Endothelial cell of umbilical vein (primary cell): Measurements from ENCODE around the gene TSN. TPM values are rescaled to one million over a fixed set of nuclear protein-coding genes. Genes with fewer than 3 reads are reported as not detected.

Experiments used
- BruUV-seq: library from RNA; stranded (reverse); fragments of 400-500 nt; replicated peaks from 2 replicates; lab custom pipeline; 2021; lab: Mats Ljungman, UMichigan
- CTCF ChIA-PET: fragments of 300-600, 350-600 bp; sonication (Branson Sonifier 250); formaldehyde crosslinking; loops from one replicate; lab custom pipeline; 2021; ENCODE audit warnings: antibody characterized with exemption, inconsistent platforms; lab: Charles Lee
- POLR2A ChIA-PET: fragments of 300-600, 350-600 bp; sonication (Branson Sonifier 250); formaldehyde crosslinking; loops from one replicate; lab custom pipeline; 2021; ENCODE audit warnings: antibody characterized with exemption, inconsistent platforms; lab: Charles Lee
- DNase-seq: peaks from one replicate; pipeline ENCODE4 v3.0.0-alpha.2; 2011; ENCODE audit warnings: low read depth, low spot score
- FAIRE-seq: peaks from 2 replicates; lab custom pipeline; 2011; peaks lifted over from hg19 to GRCh38; lab: Jason Lieb, UNC
- H2AFZ ChIP-seq: 2 replicates; pipeline ENCODE4 v1.6.0; 2012; ENCODE audit warnings: low read depth, low read length, control low read depth, inconsistent platforms
- H3K27ac ChIP-seq: 2 replicates; pipeline ENCODE4 v1.5.1; 2011; ENCODE audit warnings: low read depth, mild to moderate bottlenecking, control low read depth, low read length, moderate library complexity; ENCODE audit not compliant: insufficient read depth
- H3K27me3 ChIP-seq, 2 experiments: 2 replicates each; pipeline versions ENCODE4 v1.6.0 to v1.6.1; 2011; ENCODE audit warnings: low read length in 2 of 2, mixed read lengths in 1 of 2; ENCODE audit not compliant: control insufficient read depth in 2 of 2, insufficient read depth in 2 of 2
- H3K36me3 ChIP-seq, 2 experiments: 2 replicates in 1 of 2; 3 replicates in 1 of 2; pipeline ENCODE4 v1.5.1; 2011; ENCODE audit warnings: low read length in 2 of 2, mild to moderate bottlenecking in 1 of 2, moderate library complexity in 1 of 2; ENCODE audit not compliant: control insufficient read depth in 2 of 2, insufficient read depth in 2 of 2; ENCODE audit errors: extremely low read depth in 1 of 2
- H3K4me1 ChIP-seq: 3 replicates; pipeline ENCODE4 v1.5.1; 2011; ENCODE audit warnings: mild to moderate bottlenecking, low read length; ENCODE audit not compliant: control insufficient read depth, insufficient read depth; ENCODE audit errors: extremely low read depth
- H3K4me2 ChIP-seq: 2 replicates; pipeline ENCODE4 v1.6.1; 2011; ENCODE audit warnings: low read length, control low read depth, mixed read lengths; ENCODE audit not compliant: insufficient read depth
- H3K4me3 ChIP-seq, 3 experiments: fragments of 200-600 bp in 1 of 3; sonication (generic), shearing (Covaris generic) in 1 of 3; replicated peaks in 1 of 3; 2 replicates each; pipeline ENCODE4 v1.5.1; 2011 to 2016; ENCODE audit warnings: control low read depth in 3 of 3, low read length in 3 of 3, mild to moderate bottlenecking in 2 of 3, inconsistent platforms in 1 of 3, low read depth in 1 of 3, moderate library complexity in 1 of 3; ENCODE audit not compliant: insufficient read depth in 1 of 3
- H3K79me2 ChIP-seq: 2 replicates; pipeline ENCODE4 v1.6.0; 2012; ENCODE audit warnings: low read length, inconsistent platforms; ENCODE audit not compliant: control insufficient read depth, insufficient read depth
- H3K9ac ChIP-seq: replicated peaks from 2 replicates; pipeline ENCODE3; 2011; ENCODE audit warnings: low read length, control low read depth; ENCODE audit not compliant: insufficient read depth; ENCODE audit errors: extremely low read depth
- H3K9me1 ChIP-seq: replicated peaks from 3 replicates; pipeline ENCODE4 v1.6.0; 2011; ENCODE audit warnings: mild to moderate bottlenecking, low read length; ENCODE audit not compliant: control insufficient read depth, insufficient read depth; ENCODE audit errors: extremely low read depth
- H3K9me3 ChIP-seq: replicated peaks from 2 replicates; pipeline ENCODE4 v1.5.1; 2012; ENCODE audit warnings: low read length, inconsistent platforms; ENCODE audit not compliant: control insufficient read depth, insufficient read depth
- H4K20me1 ChIP-seq: replicated peaks from 2 replicates; pipeline ENCODE3; 2011; ENCODE audit warnings: mild to moderate bottlenecking, low read length; ENCODE audit not compliant: control insufficient read depth, insufficient read depth; ENCODE audit errors: extremely low read depth
- CTCF ChIP-seq, 2 donors: IDR thresholded peaks; 1 replicate in 1 of 2; 2 replicates in 1 of 2; pipeline ENCODE4 v1.5.1; 2011; ENCODE audit warnings: low read length in 2 of 2, mild to moderate bottlenecking in 2 of 2, moderate library complexity in 2 of 2, control low read depth in 1 of 2, inconsistent platforms in 1 of 2, low read depth in 1 of 2; ENCODE audit not compliant: insufficient read depth in 1 of 2; ENCODE audit errors: extremely low read depth in 1 of 2
- EZH2 ChIP-seq: IDR thresholded peaks from 2 replicates; pipeline ENCODE4 v1.6.1; 2012; ENCODE audit warnings: borderline replicate concordance, low read depth, mild to moderate bottlenecking, moderate library complexity, low read length, inconsistent platforms; ENCODE audit not compliant: severe bottlenecking
- FOS ChIP-seq: IDR thresholded peaks from 2 replicates; pipeline ENCODE4 v1.6.1; 2011; ENCODE audit warnings: mild to moderate bottlenecking, low read length, moderate library complexity, borderline replicate concordance; ENCODE audit not compliant: insufficient read depth
- GATA2 ChIP-seq: IDR thresholded peaks from 2 replicates; pipeline ENCODE4 v1.7.0; 2011; ENCODE audit warnings: low read depth, mild to moderate bottlenecking, moderate library complexity, mixed read lengths, low read length; ENCODE audit not compliant: insufficient read length, insufficient read depth
- JUN ChIP-seq: IDR thresholded peaks from 2 replicates; pipeline ENCODE4 v1.6.1; 2011; ENCODE audit warnings: borderline replicate concordance, low read depth; ENCODE audit not compliant: insufficient read length, insufficient read depth
- MAX ChIP-seq: IDR thresholded peaks from 2 replicates; pipeline ENCODE4 v1.6.1; 2011; ENCODE audit not compliant: insufficient read depth, insufficient read length
- MYC ChIP-seq: IDR thresholded peaks from one replicate; pipeline ENCODE4 v1.6.1; 2011; ENCODE audit warnings: mild to moderate bottlenecking, low read depth, low read length
- POLR2A ChIP-seq: IDR thresholded peaks from 2 replicates; pipeline ENCODE4 v1.6.1; 2012; ENCODE audit warnings: low read depth, mild to moderate bottlenecking, control low read depth, low read length
- POLR2AphosphoS5 ChIP-seq: IDR thresholded peaks from 2 replicates; pipeline ENCODE4 v1.6.1; 2012; ENCODE audit warnings: low read depth, mild to moderate bottlenecking, control low read depth, low read length, moderate library complexity; ENCODE audit not compliant: insufficient read depth
- dilution Hi-C: fragments of 300-500 bp; cut with MboI; formaldehyde crosslinking; loops from one replicate; pipeline ENCODE4 v1.15.0; 2019; ENCODE audit warnings: low sequenced_read_pairs; ENCODE audit not compliant: extremely low pct_ligation_motif_present
- intact Hi-C: fragments of 100-400 bp; cut with micrococcal nuclease; formaldehyde crosslinking; loops from one replicate; pipeline ENCODE4 v1.10.0; 2022
- polyA plus RNA-seq, 4 experiments: library from polyadenylated mRNA; depleted of rRNA in 3 of 4; stranded (reverse) in 3 of 4; unstranded in 1 of 4; fragments of >200 nt; gene quantifications; 2 replicates each; pipeline versions ENCODE4 v1.2.1 to v1.2.3, GENCODE V29; 2011 to 2012; ENCODE audit warnings: missing spikeins in 1 of 4
- total RNA-seq: library from RNA; stranded (reverse); gene quantifications from 2 replicates; pipeline ENCODE4 v1.2.3, GENCODE V29; 2021

The TSN gene
- total and polyA plus RNA-seq, 2 donors (not counting 3 experiments of a cell fraction or from before 2014, with no cell fraction given): 33.2 to 76.1 TPM

- CTCF ChIA-PET: no interaction called here
Observed at GRCh38 chr2:121707344-121707919, 48.0 kb upstream of the TSN start.

More at GRCh38 chr2:121707344-121707919, 48.0 kb upstream of the TSN start:
- Histone ChIP-seq H3K4me3 (no peak overlapping the region), H3K9me1 (no peaks in the 10 kb centered on the region), H3K9me3 (no peaks in the 10 kb centered on the region), H4K20me1 (no peaks in the 10 kb centered on the region), H3K36me3 (no peaks in the 10 kb centered on the region), H3K9ac (no peak overlapping the region), H2AFZ (no peak overlapping the region), H3K27ac (no peak overlapping the region), H3K79me2 (no peaks in the 10 kb centered on the region), H3K4me2 (no peak overlapping the region), H3K4me1 (no peaks in the 10 kb centered on the region), H3K27me3 (peaks cover 3 to 10% of the 10 kb centered on the region in 2 experiments)
- no TSS peak for BruUV-seq
- FAIRE-seq: no peak
- TF ChIP-seq JUN (no peak), POLR2AphosphoS5 (no peak), MAX (no peak), FOS (no peak), GATA2 (no peak), MYC (no peak), POLR2A (no peak), EZH2 (no peak), CTCF (IDR thresholded peaks at IDR 0.05; ENCODE audit: extremely low read depth in 1 of 2, insufficient read depth in 1 of 2, low read depth in 1 of 2, low read length in 2 of 2) (no peak)
- POLR2A ChIA-PET: no interaction called here
- DNase-seq: no peak
- intact Hi-C loops (no loop called here), dilution Hi-C loops (no loop called here)
